ENCODE measurements around the gene ERLEC1.

ERLEC1 gene

DNA sequence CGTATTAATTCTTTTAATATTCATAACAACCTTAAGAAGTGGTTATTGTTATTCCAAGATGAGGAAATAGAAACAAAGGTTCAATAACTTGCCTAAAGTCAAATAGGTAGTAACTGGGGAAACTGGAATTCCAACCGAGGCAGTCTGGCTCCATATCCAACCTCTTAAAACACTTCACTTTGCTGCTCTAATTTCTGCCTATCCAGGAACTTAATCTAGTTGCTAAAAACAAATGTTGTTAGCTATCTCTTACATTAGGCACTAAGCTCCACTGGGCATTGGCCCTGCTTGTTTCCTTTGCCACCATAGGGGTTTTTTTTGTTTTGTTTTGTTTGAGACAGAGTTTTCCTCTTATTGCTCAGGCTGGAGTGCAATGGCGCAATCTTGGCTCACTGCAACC is 24.8 kb downstream of the ERLEC1 start:
- no peak for TF ChIP-seq CTCF (IDR thresholded peaks at IDR 0.05; ENCODE audit: low read depth, low read length)
- peaks cover 86% of the 10 kb centered on the region for H3K36me3 ChIP-seq

GRCh38 chr2:53813151-53813550 is 26.3 kb downstream of the ERLEC1 start:
- no peaks in the 10 kb centered on the region for H3K27me3 ChIP-seq (ENCODE audit: insufficient read depth, low read depth, severe bottlenecking)
- H3K9me3 ChIP-seq (ENCODE audit: severe bottlenecking), result no peaks in the 10 kb centered on the region
- TF ChIP-seq CTCF (IDR thresholded peaks at IDR 0.05; ENCODE audit: low read depth, low read length), result no peak
- H3K27ac ChIP-seq, result no peak overlapping the region
- H3K4me3 ChIP-seq (ENCODE audit: low read depth, low read length), result no peak overlapping the region
- DNase-seq, result no peak
- H3K36me3 ChIP-seq, result peaks cover 76% of the 10 kb centered on the region

More for the DNA sequence above, 24.8 kb downstream of the ERLEC1 start:
- Histone ChIP-seq H3K9me3 (ENCODE audit: severe bottlenecking) (no peaks in the 10 kb centered on the region), H3K4me3 (ENCODE audit: low read depth, low read length) (no peak overlapping the region), H3K27ac (no peak overlapping the region), H3K27me3 (ENCODE audit: insufficient read depth, low read depth, severe bottlenecking) (no peaks in the 10 kb centered on the region)
- no peak for DNase-seq

DNA sequence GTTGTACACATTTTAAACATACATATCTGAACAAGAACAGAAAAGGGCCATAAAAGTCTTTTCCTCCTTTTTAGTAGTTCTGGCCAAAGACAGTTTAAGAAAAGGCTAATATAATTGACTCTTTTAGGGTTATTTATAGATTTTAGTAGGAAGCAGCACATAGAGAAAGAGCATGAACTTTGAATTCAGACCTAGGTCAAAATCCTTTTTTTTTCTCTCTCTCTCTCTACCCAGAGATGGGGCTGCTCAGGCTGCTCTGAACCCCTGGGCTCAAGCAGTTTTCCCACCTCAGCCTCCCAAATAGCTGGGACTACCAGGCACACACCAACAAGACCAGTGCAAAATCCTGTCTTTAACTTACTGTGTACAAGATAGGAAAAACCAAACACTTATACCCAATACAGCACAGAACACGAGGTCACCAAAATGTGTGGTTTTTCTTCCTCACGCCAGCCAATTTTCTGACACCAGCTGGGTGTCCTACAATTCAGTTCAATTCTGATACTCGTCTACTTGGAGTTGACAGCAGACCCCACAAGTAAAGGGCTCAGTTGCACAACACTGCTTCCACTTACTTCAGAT is 32.1 kb downstream of the ERLEC1 start:
- no peaks in the 10 kb centered on the region for H3K9me3 ChIP-seq (ENCODE audit: severe bottlenecking)
- H3K4me3 ChIP-seq (ENCODE audit: low read depth, low read length), result no peak overlapping the region
- H3K36me3 ChIP-seq, result peaks cover 31% of the 10 kb centered on the region
- H3K27me3 ChIP-seq (ENCODE audit: insufficient read depth, low read depth, severe bottlenecking), result no peaks in the 10 kb centered on the region
- H3K27ac ChIP-seq, result no peak overlapping the region
- TF ChIP-seq CTCF (IDR thresholded peaks at IDR 0.05; ENCODE audit: low read depth, low read length), result no peak
- no peak for DNase-seq

GRCh38 chr2:53819634-53820033 is 32.8 kb downstream of the ERLEC1 start:
- H3K27me3 ChIP-seq (ENCODE audit: insufficient read depth, low read depth, severe bottlenecking), result no peaks in the 10 kb centered on the region
- no peaks in the 10 kb centered on the region for H3K9me3 ChIP-seq (ENCODE audit: severe bottlenecking)
- no peak overlapping the region for H3K27ac ChIP-seq
- no peak for DNase-seq
- peaks cover 26% of the 10 kb centered on the region for H3K36me3 ChIP-seq
- no peak overlapping the region for H3K4me3 ChIP-seq (ENCODE audit: low read depth, low read length)
- TF ChIP-seq CTCF (IDR thresholded peaks at IDR 0.05; ENCODE audit: low read depth, low read length), result no peak

DNA sequence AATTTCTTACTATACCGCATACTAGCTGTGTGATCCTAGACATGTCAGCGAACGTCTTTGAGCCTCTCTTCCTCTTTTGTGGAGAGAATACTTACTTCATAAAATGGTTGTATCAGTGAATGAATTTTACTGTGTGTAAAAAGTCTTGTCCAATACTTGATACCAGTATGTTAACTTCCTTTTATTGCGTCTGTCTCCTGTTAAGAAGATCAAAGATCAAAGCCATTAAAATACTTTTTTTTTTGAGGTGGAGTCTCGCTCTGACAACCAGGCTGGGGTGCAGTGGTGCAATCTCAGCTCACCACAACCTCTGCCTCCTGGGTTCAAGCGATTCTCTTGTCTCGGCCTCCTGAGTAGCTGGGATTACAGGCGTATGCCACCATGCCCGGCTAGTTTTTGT is 33.2 kb downstream of the ERLEC1 start:
- no peaks in the 10 kb centered on the region for H3K9me3 ChIP-seq (ENCODE audit: severe bottlenecking)
- DNase-seq, result no peak
- H3K27me3 ChIP-seq (ENCODE audit: insufficient read depth, low read depth, severe bottlenecking), result no peaks in the 10 kb centered on the region
- TF ChIP-seq CTCF (IDR thresholded peaks at IDR 0.05; ENCODE audit: low read depth, low read length), result no peak
- H3K4me3 ChIP-seq (ENCODE audit: low read depth, low read length), result no peak overlapping the region
- no peak overlapping the region for H3K27ac ChIP-seq
- H3K36me3 ChIP-seq, result peaks cover 23% of the 10 kb centered on the region

DNA sequence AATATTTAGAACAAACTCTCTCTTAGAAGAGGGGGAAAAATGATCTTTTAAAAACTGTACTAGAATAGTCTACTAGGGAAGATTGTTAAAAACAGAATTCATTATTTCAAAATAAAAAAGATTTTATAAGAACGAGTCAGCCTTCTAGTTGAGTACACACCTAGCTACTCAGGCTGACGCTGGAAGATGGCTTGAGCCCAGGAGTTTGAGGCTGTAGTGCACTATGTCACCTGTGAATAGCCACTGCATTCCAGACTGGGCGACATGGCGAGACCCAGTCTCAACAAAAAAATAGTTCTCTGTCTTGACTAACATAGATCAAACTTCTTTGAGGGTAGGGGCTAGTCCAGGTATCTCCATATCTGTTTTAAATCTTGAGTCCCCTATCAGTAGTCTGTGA is 33.9 kb downstream of the ERLEC1 start:
- Histone ChIP-seq H3K36me3 (peaks cover 17% of the 10 kb centered on the region), H3K27me3 (ENCODE audit: insufficient read depth, low read depth, severe bottlenecking) (no peaks in the 10 kb centered on the region), H3K9me3 (ENCODE audit: severe bottlenecking) (no peaks in the 10 kb centered on the region), H3K4me3 (ENCODE audit: low read depth, low read length) (no peak overlapping the region), H3K27ac (no peak overlapping the region)
- no peak for DNase-seq
- TF ChIP-seq CTCF (IDR thresholded peaks at IDR 0.05; ENCODE audit: low read depth, low read length), result no peak
